A673 (cell line): ENCODE data around the gene SH3GL2. TPM values are rescaled to one million over a fixed set of nuclear protein-coding genes. Genes with fewer than 3 reads are reported as not detected.
A peak's percentile ranks its signal among the peaks of the same experiment; 100 is the strongest.

Source experiments
- BruUV-seq: library from RNA; stranded (reverse); fragments of 400-500 nt; replicated peaks from 2 replicates; lab custom pipeline; 2021; lab: Mats Ljungman, UMichigan
- CTCF ChIA-PET: fragments of 300-600 bp; sonication (Branson Sonifier 250); formaldehyde crosslinking; loops from one replicate; lab custom pipeline; 2022; ENCODE audit warnings: antibody characterized with exemption; lab: Charles Lee
- POLR2A ChIA-PET: fragments of 300-600 bp; sonication (Branson Sonifier 250); formaldehyde crosslinking; loops from one replicate; lab custom pipeline; 2022; ENCODE audit warnings: antibody characterized with exemption; ENCODE audit not compliant: low non-redundant PET; lab: Charles Lee
- DNase-seq: peaks from one replicate; pipeline ENCODE4 v3.0.0-alpha.2; 2015; ENCODE audit warnings: low spot score
- H3K27ac ChIP-seq: fragments of 200-600 bp; sonication (generic); 2 replicates; pipeline ENCODE4 v1.5.1; 2016; ENCODE audit warnings: mixed run types, low read depth, mild to moderate bottlenecking, mixed read lengths, antibody characterized with exemption, low read length; ENCODE audit not compliant: poor library complexity, severe bottlenecking
- H3K27me3 ChIP-seq: fragments of 200-600 bp; sonication (generic); replicated peaks from 2 replicates; pipeline ENCODE4 v1.6.1; 2017; ENCODE audit warnings: mixed run types, low read depth, mild to moderate bottlenecking, mixed read lengths, antibody characterized with exemption, low read length; ENCODE audit not compliant: insufficient read depth, poor library complexity
- H3K36me3 ChIP-seq: fragments of 200-600 bp; sonication (generic); 2 replicates; pipeline ENCODE4 v1.6.1; 2016; ENCODE audit warnings: mixed run types, mild to moderate bottlenecking, mixed read lengths, antibody characterized with exemption, low read length; ENCODE audit not compliant: insufficient read depth, poor library complexity, severe bottlenecking
- H3K4me1 ChIP-seq: fragments of 200-600 bp; sonication (generic); 2 replicates; pipeline ENCODE4 v1.6.1; 2017; ENCODE audit warnings: mixed run types, mild to moderate bottlenecking, mixed read lengths, antibody characterized with exemption, low read length; ENCODE audit not compliant: insufficient read depth, poor library complexity, severe bottlenecking
- H3K4me3 ChIP-seq: fragments of 200-600 bp; sonication (generic); 2 replicates; pipeline ENCODE4 v1.5.1; 2016; ENCODE audit warnings: low read depth, mixed run types, mild to moderate bottlenecking, mixed read lengths, low read length; ENCODE audit not compliant: poor library complexity, severe bottlenecking
- H3K9me3 ChIP-seq: fragments of 200-600 bp; sonication (generic); 2 replicates; pipeline ENCODE4 v1.6.1; 2016; ENCODE audit warnings: mixed run types, low read depth, mild to moderate bottlenecking, mixed read lengths, antibody characterized with exemption, low read length; ENCODE audit not compliant: poor library complexity, severe bottlenecking
- EZH2 ChIP-seq: fragments of 200-600 bp; sonication (generic); IDR thresholded peaks from 2 replicates; pipeline ENCODE4 v1.6.1; 2017; ENCODE audit warnings: borderline replicate concordance, low read depth, mild to moderate bottlenecking, mixed read lengths, antibody characterized with exemption, low read length; ENCODE audit not compliant: poor library complexity, severe bottlenecking
- intact Hi-C: fragments of 100-400 bp; cut with micrococcal nuclease; formaldehyde crosslinking; loops from one replicate; pipeline ENCODE4 v1.10.0; 2022; ENCODE audit not compliant: unreplicated experiment
- total RNA-seq: library from RNA; stranded (reverse); gene quantifications from 2 replicates; pipeline ENCODE4 v1.2.3, GENCODE V29; 2021
- TF ChIP-seq, protein P1 (sequence below): fragments of 300-800, 200-600 bp; sonication (generic); conservative IDR thresholded peaks from 2 replicates; pipeline ENCODE4 v1.5.1; 2017; ENCODE audit warnings: low read depth, mild to moderate bottlenecking, antibody characterized with exemption, low read length, moderate library complexity, mixed read lengths

SH3GL2 gene
- total RNA-seq, 1 experiment from 2014 or later = not detected

DNA sequence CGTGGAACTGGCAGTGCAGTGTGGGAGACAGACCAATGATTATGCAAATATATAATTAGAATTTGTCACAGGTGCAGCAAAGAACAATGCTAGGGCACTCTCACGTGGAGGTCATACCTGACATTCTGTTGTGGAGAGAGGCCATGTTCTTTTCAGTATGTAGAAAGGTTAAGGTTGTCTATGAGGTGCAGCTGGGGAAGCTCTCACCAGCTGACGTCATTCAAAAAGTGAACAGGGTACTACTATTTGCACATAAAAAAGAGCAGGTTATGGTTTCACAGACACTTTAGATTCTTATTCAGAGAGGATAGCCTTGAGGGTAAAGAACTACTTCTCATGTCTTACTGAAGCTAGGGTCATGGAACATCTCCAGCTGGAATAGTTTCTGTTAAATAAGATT is 19.1 kb downstream of the SH3GL2 start:
- TF ChIP-seq, protein P1, sequence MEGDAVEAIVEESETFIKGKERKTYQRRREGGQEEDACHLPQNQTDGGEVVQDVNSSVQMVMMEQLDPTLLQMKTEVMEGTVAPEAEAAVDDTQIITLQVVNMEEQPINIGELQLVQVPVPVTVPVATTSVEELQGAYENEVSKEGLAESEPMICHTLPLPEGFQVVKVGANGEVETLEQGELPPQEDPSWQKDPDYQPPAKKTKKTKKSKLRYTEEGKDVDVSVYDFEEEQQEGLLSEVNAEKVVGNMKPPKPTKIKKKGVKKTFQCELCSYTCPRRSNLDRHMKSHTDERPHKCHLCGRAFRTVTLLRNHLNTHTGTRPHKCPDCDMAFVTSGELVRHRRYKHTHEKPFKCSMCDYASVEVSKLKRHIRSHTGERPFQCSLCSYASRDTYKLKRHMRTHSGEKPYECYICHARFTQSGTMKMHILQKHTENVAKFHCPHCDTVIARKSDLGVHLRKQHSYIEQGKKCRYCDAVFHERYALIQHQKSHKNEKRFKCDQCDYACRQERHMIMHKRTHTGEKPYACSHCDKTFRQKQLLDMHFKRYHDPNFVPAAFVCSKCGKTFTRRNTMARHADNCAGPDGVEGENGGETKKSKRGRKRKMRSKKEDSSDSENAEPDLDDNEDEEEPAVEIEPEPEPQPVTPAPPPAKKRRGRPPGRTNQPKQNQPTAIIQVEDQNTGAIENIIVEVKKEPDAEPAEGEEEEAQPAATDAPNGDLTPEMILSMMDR = no peak
- no peak for TF ChIP-seq EZH2
- Histone ChIP-seq H3K27me3 (no peaks in the 10 kb centered on the region), H3K27ac (no peak overlapping the region), H3K36me3 (no peaks in the 10 kb centered on the region), H3K9me3 (no peaks in the 10 kb centered on the region), H3K4me3 (no peak overlapping the region), H3K4me1 (no peaks in the 10 kb centered on the region)
- intact Hi-C loops = no loop called here
- ChIA-PET POLR2A (no interaction called here), CTCF (no interaction called here)
- no peak for DNase-seq
- no TSS peak for BruUV-seq

DNA sequence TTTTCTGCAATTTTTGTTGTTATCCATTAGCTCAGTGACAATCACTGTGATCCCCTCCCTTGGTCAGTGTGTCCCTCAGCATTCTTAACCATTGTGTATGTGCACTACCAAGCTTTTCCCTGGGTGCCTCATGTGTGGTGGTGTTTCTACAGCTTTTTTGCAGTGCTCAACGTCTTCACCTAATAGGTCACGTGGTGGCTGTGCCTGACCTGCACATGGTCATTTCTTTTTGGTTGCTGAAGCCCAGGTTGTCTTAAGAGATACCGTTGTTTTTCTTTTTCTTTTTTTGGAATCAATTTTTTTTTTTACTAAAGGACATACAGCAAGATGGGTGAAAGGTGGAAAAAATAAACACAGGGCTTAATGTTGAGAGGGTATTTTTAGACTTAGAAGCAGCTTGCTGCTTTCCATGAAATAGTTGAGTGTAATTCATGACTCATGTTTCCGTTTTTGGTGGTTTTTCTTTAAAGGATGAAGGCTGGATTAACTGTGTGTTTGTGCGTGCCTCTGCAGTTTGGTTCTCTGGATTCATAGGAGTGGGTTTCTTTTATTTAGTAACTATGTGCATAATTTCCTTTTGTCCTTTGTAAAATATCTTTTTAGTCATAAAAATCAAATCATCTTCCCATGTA is 22.2 kb downstream of the SH3GL2 start:
- H3K36me3 ChIP-seq = no peaks in the 10 kb centered on the region
- ChIA-PET POLR2A (no interaction called here), CTCF (no interaction called here)
- BruUV-seq = no TSS peak
- intact Hi-C loops = no loop called here
- H3K4me3 ChIP-seq = no peak overlapping the region
- DNase-seq = peak; percentile 2
- no peak overlapping the region for H3K27ac ChIP-seq
- no peaks in the 10 kb centered on the region for H3K4me1 ChIP-seq
- H3K9me3 ChIP-seq = no peaks in the 10 kb centered on the region
- no peaks in the 10 kb centered on the region for H3K27me3 ChIP-seq
- no peak for TF ChIP-seq EZH2
- TF ChIP-seq, protein P1 = no peak

DNA sequence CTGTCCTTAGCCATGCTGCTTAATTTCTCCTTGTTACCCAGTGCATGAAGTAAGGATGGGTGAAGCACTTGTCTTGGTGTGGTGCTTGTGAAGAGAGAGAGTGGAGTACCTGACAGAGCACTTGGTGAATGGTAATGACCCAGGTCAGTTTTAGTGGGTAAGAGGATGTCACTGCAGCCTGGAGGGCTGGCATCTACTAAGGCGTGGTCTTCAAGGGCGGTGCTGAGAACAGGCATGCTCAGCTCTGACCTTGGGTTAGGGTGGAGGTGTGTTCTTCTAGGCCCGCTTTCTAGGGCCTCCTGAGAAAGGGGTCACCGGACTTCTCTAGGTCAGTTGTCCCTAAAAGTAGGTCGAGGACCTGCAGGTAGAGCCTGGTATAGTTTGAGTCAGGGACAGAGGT is 25.7 kb downstream of the SH3GL2 start:
- ChIA-PET CTCF (no interaction called here), POLR2A (no interaction called here)
- no peak for DNase-seq
- no TSS peak for BruUV-seq
- H3K36me3 ChIP-seq = no peaks in the 10 kb centered on the region
- no peak overlapping the region for H3K4me3 ChIP-seq
- H3K9me3 ChIP-seq = no peaks in the 10 kb centered on the region
- no peaks in the 10 kb centered on the region for H3K4me1 ChIP-seq
- peaks cover 5% of the 10 kb centered on the region for H3K27me3 ChIP-seq
- TF ChIP-seq, protein P1 = no peak
- TF ChIP-seq EZH2 = no peak
- no peak overlapping the region for H3K27ac ChIP-seq
- intact Hi-C loops = no loop called here
